Small intestine (tissue), 7 donors: ENCODE data around the gene SLC22A15. TPM values are rescaled to one million over a fixed set of nuclear protein-coding genes. Genes with fewer than 3 reads are reported as not detected.

ENCODE experiments used
- DNase-seq, 2 donors: peaks; one replicate each; pipeline versions ENCODE4 v3.0.0 to v3.0.0-alpha.2; 2013
- FAIRE-seq: peaks from 2 replicates; lab custom pipeline; 2012; peaks lifted over from hg19 to GRCh38; lab: Jason Lieb, UNC
- H3K27ac ChIP-seq, 3 donors: one replicate each; pipeline ENCODE4 v1.5.1; 2013; ENCODE audit warnings: low read length in 2 of 3, mild to moderate bottlenecking in 2 of 3, control low read depth in 1 of 3, inconsistent platforms in 1 of 3, low read depth in 1 of 3, moderate library complexity in 1 of 3
- H3K27me3 ChIP-seq, 3 donors: one replicate each; pipeline ENCODE4 v1.6.1; 2013; ENCODE audit warnings: low read length in 3 of 3, inconsistent platforms in 1 of 3; ENCODE audit not compliant: control insufficient read depth in 3 of 3, insufficient read depth in 3 of 3
- H3K36me3 ChIP-seq, 3 donors: one replicate each; pipeline ENCODE4 v1.6.1; 2013; ENCODE audit warnings: low read length in 3 of 3, inconsistent platforms in 1 of 3, low read depth in 1 of 3, mild to moderate bottlenecking in 1 of 3, moderate library complexity in 1 of 3; ENCODE audit not compliant: control insufficient read depth in 3 of 3, insufficient read depth in 2 of 3
- H3K4me1 ChIP-seq, 3 donors: one replicate each; pipeline ENCODE4 v1.6.1; 2013; ENCODE audit warnings: low read length in 2 of 3, inconsistent platforms in 1 of 3, low read depth in 1 of 3, mild to moderate bottlenecking in 1 of 3, moderate library complexity in 1 of 3; ENCODE audit not compliant: control insufficient read depth in 3 of 3, insufficient read depth in 2 of 3
- H3K4me3 ChIP-seq, 3 donors: one replicate each; pipeline ENCODE4 v1.5.1; 2013; ENCODE audit warnings: low read length in 3 of 3, control low read depth in 1 of 3, inconsistent platforms in 1 of 3, low read depth in 1 of 3, mild to moderate bottlenecking in 1 of 3, moderate library complexity in 1 of 3
- H3K9me3 ChIP-seq, 2 donors: one replicate each; pipeline ENCODE4 v1.6.1; 2013; ENCODE audit warnings: low read depth in 1 of 2, low read length in 1 of 2; ENCODE audit not compliant: control insufficient read depth in 2 of 2, insufficient read depth in 1 of 2
- WGBS, 3 donors: extraction: QIAGEN DNeasy Blood & Tissue Kit; methylation state at CpG; one replicate each; pipeline ENCODE4 v1.1.7; 2013; 5-methylcytosine and 5-hydroxymethylcytosine counted together
- polyA plus RNA-seq, 4 donors: library from polyadenylated mRNA; stranded (reverse) in 3 of 4; unstranded in 1 of 4; fragments of 200-250 nt in 3 of 4; fragments of 120-200 nt in 1 of 4; gene quantifications; one replicate each; pipeline versions ENCODE4 v1.2.1 to v1.2.3, GENCODE V29; 2013
- donor health status: healthy with polysubstance abuse.
- donor health status: control.
- donor health status: control.
- donor health status: Bipolar disorder and iron deficiency.
- donor health status: healthy.

SLC22A15 gene
- polyA plus RNA-seq, 4 donors = 0.27 to 2.6 (median 0.88) TPM; not detected in 1

- FAIRE-seq = no peak
Measured at GRCh38 chr1:116006486-116006964, 30.2 kb downstream of the SLC22A15 start.

GRCh38 chr1:116008656-116009390 is 32.5 kb downstream of the SLC22A15 start:
- 83 to 87% (median 85%) methylated on average over 6 of the region's 6 CpGs for WGBS, 3 donors
- FAIRE-seq (no peak), DNase-seq (no peak)

More at GRCh38 chr1:116006486-116006964, 30.2 kb downstream of the SLC22A15 start:
- WGBS, 3 donors = 8 to 33% (median 28%) methylated on average over 3 of the region's 3 CpGs
- Histone ChIP-seq H3K27me3 (no peaks in the 10 kb centered on the region), H3K36me3 (peaks cover 0 to 4% (median 0%) of the 10 kb centered on the region in 3 donors), H3K27ac (peak overlapping the region in 2 of 3 donors; percentile 9 to 15), H3K9me3 (no peaks in the 10 kb centered on the region), H3K4me1 (no peaks in the 10 kb centered on the region), H3K4me3 (peak overlapping the region in 1 of 3 donors; percentile 39)
- peak; percentile 16 to 63 for DNase-seq

GRCh38 chr1:116012716-116013115 is 36.4 kb downstream of the SLC22A15 start:
- WGBS, 3 donors = 92 to 100% (median 97%) methylated on average over 2 of the region's 2 CpGs
- Histone ChIP-seq H3K4me1 (no peaks in the 10 kb centered on the region), H3K4me3 (no peak overlapping the region), H3K36me3 (no peaks in the 10 kb centered on the region), H3K27ac (no peak overlapping the region), H3K27me3 (no peaks in the 10 kb centered on the region), H3K9me3 (no peaks in the 10 kb centered on the region)
- DNase-seq (no peak), FAIRE-seq (no peak)

More at GRCh38 chr1:116008656-116009390, 32.5 kb downstream of the SLC22A15 start:
- no peak overlapping the region for H3K27ac ChIP-seq
- H3K9me3 ChIP-seq = no peaks in the 10 kb centered on the region
- no peak overlapping the region for H3K4me3 ChIP-seq
- no peaks in the 10 kb centered on the region for H3K4me1 ChIP-seq
- no peaks in the 10 kb centered on the region for H3K27me3 ChIP-seq
- no peaks in the 10 kb centered on the region for H3K36me3 ChIP-seq

GRCh38 chr1:116015679-116016078 is 39.4 kb downstream of the SLC22A15 start:
- no peaks in the 10 kb centered on the region for H3K9me3 ChIP-seq
- no peaks in the 10 kb centered on the region for H3K36me3 ChIP-seq
- DNase-seq = no peak
- FAIRE-seq = no peak
- H3K4me3 ChIP-seq = no peak overlapping the region
- 81 to 95% (median 93%) methylated on average over 1 of the region's 1 CpG for WGBS, 3 donors
- no peak overlapping the region for H3K27ac ChIP-seq
- no peaks in the 10 kb centered on the region for H3K27me3 ChIP-seq
- no peaks in the 10 kb centered on the region for H3K4me1 ChIP-seq

- 87 to 94% (median 91%) methylated on average over 5 of the region's 5 CpGs for WGBS, 3 donors
- H3K27me3 ChIP-seq = no peaks in the 10 kb centered on the region
- no peaks in the 10 kb centered on the region for H3K4me1 ChIP-seq
- H3K9me3 ChIP-seq = no peaks in the 10 kb centered on the region
- DNase-seq (no peak), FAIRE-seq (no peak)
- no peaks in the 10 kb centered on the region for H3K36me3 ChIP-seq
- no peak overlapping the region for H3K4me3 ChIP-seq
- no peak overlapping the region for H3K27ac ChIP-seq
Measured at GRCh38 chr1:116018007-116018406, 41.7 kb downstream of the SLC22A15 start.

- H3K4me3 ChIP-seq = no peak overlapping the region
- 15 to 56% (median 33%) methylated on average over 4 of the region's 4 CpGs for WGBS, 3 donors
- no peaks in the 10 kb centered on the region for H3K36me3 ChIP-seq
- DNase-seq = peak; percentile 30 to 47
- no peaks in the 10 kb centered on the region for H3K27me3 ChIP-seq
- no peaks in the 10 kb centered on the region for H3K9me3 ChIP-seq
- no peak for FAIRE-seq
- H3K4me1 ChIP-seq = no peaks in the 10 kb centered on the region
- no peak overlapping the region for H3K27ac ChIP-seq
Measured at GRCh38 chr1:116019653-116020253, 43.4 kb downstream of the SLC22A15 start.

GRCh38 chr1:116020668-116021272 is 44.5 kb downstream of the SLC22A15 start:
- WGBS, 3 donors = 45 to 58% (median 50%) methylated on average over 5 of the region's 5 CpGs

GRCh38 chr1:116024626-116025025 is 48.3 kb downstream of the SLC22A15 start:
- no peaks in the 10 kb centered on the region for H3K27me3 ChIP-seq
- no peaks in the 10 kb centered on the region for H3K36me3 ChIP-seq
- DNase-seq (no peak), FAIRE-seq (no peak)
- H3K4me1 ChIP-seq = no peaks in the 10 kb centered on the region
- H3K9me3 ChIP-seq = no peaks in the 10 kb centered on the region
- H3K4me3 ChIP-seq = no peak overlapping the region
- 48 to 57% (median 54%) methylated on average over 3 of the region's 3 CpGs for WGBS, 3 donors
- H3K27ac ChIP-seq = no peak overlapping the region

More at GRCh38 chr1:116020668-116021272, 44.5 kb downstream of the SLC22A15 start:
- no peak overlapping the region for H3K27ac ChIP-seq
- H3K27me3 ChIP-seq = no peaks in the 10 kb centered on the region
- no peaks in the 10 kb centered on the region for H3K36me3 ChIP-seq
- no peaks in the 10 kb centered on the region for H3K4me1 ChIP-seq
- H3K4me3 ChIP-seq = no peak overlapping the region
- H3K9me3 ChIP-seq = no peaks in the 10 kb centered on the region
- DNase-seq (peak; percentile 50 to 60), FAIRE-seq (no peak)
